ENCODE results near the gene SCLT1. TPM values are rescaled to one million over a fixed set of nuclear protein-coding genes. Genes with fewer than 3 reads are reported as not detected.

Gene SCLT1
- polyA plus RNA-seq, 1 donor (not counting 4 experiments of a cell fraction or from before 2014, with no cell fraction given): 5.8 TPM

DNA sequence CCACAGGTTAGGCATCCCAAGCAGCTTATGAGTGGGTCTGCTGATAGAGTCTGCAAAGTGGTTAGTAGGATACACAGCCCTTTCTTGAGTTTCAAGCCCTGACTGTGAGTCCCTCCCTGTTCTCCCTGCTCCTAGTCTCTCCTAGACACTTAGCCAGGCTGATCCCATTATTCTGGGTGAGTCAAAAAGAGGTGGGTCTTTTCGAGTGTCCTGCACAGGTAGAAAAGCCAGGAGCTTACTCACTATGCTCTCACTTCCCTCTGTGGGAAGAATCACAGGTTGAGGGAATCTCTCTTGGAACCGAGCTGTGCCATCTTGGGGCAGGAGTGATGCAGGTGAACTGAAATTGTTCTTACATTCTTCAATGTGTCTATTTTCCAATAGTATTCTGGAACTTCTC lies 29.7 kb downstream of the SCLT1 start:
- FAIRE-seq (no peak), DNase-seq (ENCODE audit: low read depth, low spot score) (no peak)
- H3K9me1 ChIP-seq (ENCODE audit: control insufficient read depth, extremely low read depth, insufficient read depth, low read length): no peaks in the 10 kb centered on the region
- H3K9me3 ChIP-seq (ENCODE audit: control insufficient read depth, low read depth, low read length): peaks cover 6% of the 10 kb centered on the region
- no peak overlapping the region for H3K4me3 ChIP-seq (ENCODE audit: control insufficient read depth in 2 of 3, extremely low read depth in 1 of 3, insufficient read depth in 2 of 3, low read depth in 1 of 3, low read length in 3 of 3)
- no peak overlapping the region for H3K9ac ChIP-seq (ENCODE audit: control insufficient read depth, extremely low read depth, insufficient read depth, low read length)
- no peaks in the 10 kb centered on the region for H3K27me3 ChIP-seq (ENCODE audit: control insufficient read depth, extremely low read depth, insufficient read depth, low read length)
- no peak for TF ChIP-seq EZH2 (IDR thresholded peaks at IDR 0.05; ENCODE audit: low read length)
- H2AFZ ChIP-seq (ENCODE audit: control insufficient read depth, low read length): no peak overlapping the region
- dilution Hi-C loops (cut with MboI; ENCODE audit: extremely low pct_ligation_motif_present, low sequenced_read_pairs): no loop called here
- H3K27ac ChIP-seq (ENCODE audit: control insufficient read depth, insufficient read depth, low read length): no peak overlapping the region
- no peaks in the 10 kb centered on the region for H3K4me1 ChIP-seq (ENCODE audit: control insufficient read depth, extremely low read depth, insufficient read depth, low read length)
- H3K4me2 ChIP-seq (ENCODE audit: control insufficient read depth, extremely low read depth, insufficient read depth, low read depth, low read length): no peak overlapping the region
- H3K79me2 ChIP-seq (ENCODE audit: control insufficient read depth, insufficient read depth, low read length): no peaks in the 10 kb centered on the region
- no peaks in the 10 kb centered on the region for H3K36me3 ChIP-seq (ENCODE audit: control insufficient read depth in 2 of 2, extremely low read depth in 1 of 2, insufficient read depth in 2 of 2, low read length in 2 of 2)
- H4K20me1 ChIP-seq (ENCODE audit: control insufficient read depth, extremely low read depth, insufficient read depth, low read length): no peaks in the 10 kb centered on the region

DNA sequence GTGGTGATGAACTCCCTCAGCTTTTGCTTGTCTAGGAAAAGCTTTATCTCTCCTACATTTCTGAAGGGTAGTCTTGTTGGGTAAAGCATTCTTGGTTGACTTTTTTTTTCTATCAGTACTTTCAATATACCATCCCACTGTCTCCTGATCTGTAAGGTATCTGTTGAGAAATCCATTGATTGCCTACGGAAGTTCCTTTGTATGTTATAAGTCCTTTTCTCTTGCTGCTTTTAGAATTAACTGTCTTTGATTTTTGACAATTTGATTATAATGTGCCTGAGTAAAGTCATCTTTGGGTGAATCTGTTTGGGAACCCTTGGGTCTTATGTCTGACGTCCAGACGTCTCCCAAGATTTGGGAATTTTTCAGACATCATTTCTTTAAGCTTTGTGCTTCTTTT lies 30.8 kb downstream of the SCLT1 start:
- Histone ChIP-seq H3K9me1 (ENCODE audit: control insufficient read depth, extremely low read depth, insufficient read depth, low read length) (no peaks in the 10 kb centered on the region), H2AFZ (ENCODE audit: control insufficient read depth, low read length) (no peak overlapping the region), H3K4me2 (ENCODE audit: control insufficient read depth, extremely low read depth, insufficient read depth, low read depth, low read length) (no peak overlapping the region), H3K9me3 (ENCODE audit: control insufficient read depth, low read depth, low read length) (peaks cover 6% of the 10 kb centered on the region), H4K20me1 (ENCODE audit: control insufficient read depth, extremely low read depth, insufficient read depth, low read length) (no peaks in the 10 kb centered on the region), H3K27ac (ENCODE audit: control insufficient read depth, insufficient read depth, low read length) (no peak overlapping the region), H3K27me3 (ENCODE audit: control insufficient read depth, extremely low read depth, insufficient read depth, low read length) (no peaks in the 10 kb centered on the region), H3K4me1 (ENCODE audit: control insufficient read depth, extremely low read depth, insufficient read depth, low read length) (no peaks in the 10 kb centered on the region), H3K4me3 (ENCODE audit: control insufficient read depth in 2 of 3, extremely low read depth in 1 of 3, insufficient read depth in 2 of 3, low read depth in 1 of 3, low read length in 3 of 3) (no peak overlapping the region), H3K36me3 (ENCODE audit: control insufficient read depth in 2 of 2, extremely low read depth in 1 of 2, insufficient read depth in 2 of 2, low read length in 2 of 2) (no peaks in the 10 kb centered on the region), H3K79me2 (ENCODE audit: control insufficient read depth, insufficient read depth, low read length) (no peaks in the 10 kb centered on the region), H3K9ac (ENCODE audit: control insufficient read depth, extremely low read depth, insufficient read depth, low read length) (no peak overlapping the region)
- dilution Hi-C loops (cut with MboI; ENCODE audit: extremely low pct_ligation_motif_present, low sequenced_read_pairs): no loop called here
- no peak for TF ChIP-seq CTCF (optimal IDR thresholded peaks at IDR 0.05 in 1 of 3, IDR thresholded peaks at IDR 0.05 in 1 of 3, conservative IDR thresholded peaks at IDR 0.05 in 1 of 3; ENCODE audit: extremely low read depth in 1 of 3, insufficient read depth in 2 of 3, low read length in 3 of 3)
- no peak for TF ChIP-seq EZH2 (IDR thresholded peaks at IDR 0.05; ENCODE audit: low read length)
- no peak for DNase-seq (ENCODE audit: low read depth, low spot score)
- FAIRE-seq: no peak

DNA sequence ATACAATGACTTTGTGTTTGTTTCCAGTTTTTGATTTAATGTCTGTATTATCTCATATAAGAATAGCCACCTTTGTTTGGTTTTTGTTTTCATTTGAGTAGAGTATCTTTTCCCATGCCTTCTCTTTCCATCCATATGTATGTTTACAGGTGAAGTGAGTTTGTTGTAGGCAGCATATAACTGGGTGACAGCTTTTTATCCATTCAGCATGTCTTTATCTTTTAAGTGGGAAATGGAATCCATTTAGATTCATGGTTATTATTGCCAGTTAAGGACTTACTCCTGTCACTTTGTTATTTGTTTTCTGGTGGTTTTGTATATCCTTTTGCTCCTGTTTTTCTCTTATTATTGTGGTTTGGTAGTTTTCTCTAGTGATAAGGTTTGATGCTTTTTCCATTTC lies 34.3 kb downstream of the SCLT1 start:
- no peaks in the 10 kb centered on the region for H3K36me3 ChIP-seq (ENCODE audit: control insufficient read depth in 2 of 2, extremely low read depth in 1 of 2, insufficient read depth in 2 of 2, low read length in 2 of 2)
- H3K79me2 ChIP-seq (ENCODE audit: control insufficient read depth, insufficient read depth, low read length): no peaks in the 10 kb centered on the region
- H3K27me3 ChIP-seq (ENCODE audit: control insufficient read depth, extremely low read depth, insufficient read depth, low read length): no peaks in the 10 kb centered on the region
- H3K9me3 ChIP-seq (ENCODE audit: control insufficient read depth, low read depth, low read length): peaks cover 6% of the 10 kb centered on the region
- FAIRE-seq: no peak
- H3K27ac ChIP-seq (ENCODE audit: control insufficient read depth, insufficient read depth, low read length): no peak overlapping the region
- no peak for TF ChIP-seq EZH2 (IDR thresholded peaks at IDR 0.05; ENCODE audit: low read length)
- TF ChIP-seq CTCF (optimal IDR thresholded peaks at IDR 0.05 in 1 of 3, IDR thresholded peaks at IDR 0.05 in 1 of 3, conservative IDR thresholded peaks at IDR 0.05 in 1 of 3; ENCODE audit: extremely low read depth in 1 of 3, insufficient read depth in 2 of 3, low read length in 3 of 3): no peak
- dilution Hi-C loops (cut with MboI; ENCODE audit: extremely low pct_ligation_motif_present, low sequenced_read_pairs): no loop called here
- no peak overlapping the region for H3K4me3 ChIP-seq (ENCODE audit: control insufficient read depth in 2 of 3, extremely low read depth in 1 of 3, insufficient read depth in 2 of 3, low read depth in 1 of 3, low read length in 3 of 3)
- no peaks in the 10 kb centered on the region for H3K9me1 ChIP-seq (ENCODE audit: control insufficient read depth, extremely low read depth, insufficient read depth, low read length)
- no peaks in the 10 kb centered on the region for H3K4me1 ChIP-seq (ENCODE audit: control insufficient read depth, extremely low read depth, insufficient read depth, low read length)
- H2AFZ ChIP-seq (ENCODE audit: control insufficient read depth, low read length): no peak overlapping the region
- no peak overlapping the region for H3K9ac ChIP-seq (ENCODE audit: control insufficient read depth, extremely low read depth, insufficient read depth, low read length)
- H3K4me2 ChIP-seq (ENCODE audit: control insufficient read depth, extremely low read depth, insufficient read depth, low read depth, low read length): no peak overlapping the region
- no peaks in the 10 kb centered on the region for H4K20me1 ChIP-seq (ENCODE audit: control insufficient read depth, extremely low read depth, insufficient read depth, low read length)
- DNase-seq (ENCODE audit: low read depth, low spot score): no peak

Measured in keratinocyte (primary cell).